ENCODE data around the gene MIGA2.

Gene MIGA2

DNA sequence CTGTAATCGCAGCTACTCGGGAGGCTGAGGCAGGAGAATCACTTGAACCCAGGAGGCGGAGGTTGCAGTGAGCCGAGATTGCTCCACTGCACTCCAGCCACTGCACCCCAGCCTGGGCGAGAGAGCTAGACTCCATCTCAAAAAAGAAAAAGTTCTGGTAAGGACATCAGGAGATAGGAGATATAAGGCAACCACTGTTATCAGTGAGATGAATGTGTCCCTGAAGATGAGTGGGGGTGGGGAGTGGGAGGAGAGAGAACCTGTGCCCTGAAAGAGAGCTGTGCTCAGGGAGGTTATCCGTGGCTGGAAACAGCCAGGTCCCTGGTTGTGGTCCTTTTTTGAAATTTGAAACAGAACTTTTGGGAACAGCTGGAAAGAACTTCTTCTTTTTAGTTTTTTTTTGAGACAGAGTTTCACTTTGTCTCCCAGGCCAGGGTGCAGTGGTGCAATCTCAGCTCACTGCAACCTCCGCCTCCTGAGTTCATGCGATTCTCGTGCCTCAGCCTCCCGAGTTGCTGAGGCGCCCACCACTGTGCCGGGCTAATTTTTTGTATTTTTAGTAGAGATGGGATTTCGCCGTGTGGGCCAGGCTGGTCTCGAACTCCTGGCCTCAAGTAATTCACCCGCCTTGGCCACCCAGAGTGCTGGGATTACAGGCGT, 77.3 kb downstream of the MIGA2 start:
- DNase-seq (ENCODE audit: low read depth in 1 of 2, low spot score in 1 of 2) = no peak

DNA sequence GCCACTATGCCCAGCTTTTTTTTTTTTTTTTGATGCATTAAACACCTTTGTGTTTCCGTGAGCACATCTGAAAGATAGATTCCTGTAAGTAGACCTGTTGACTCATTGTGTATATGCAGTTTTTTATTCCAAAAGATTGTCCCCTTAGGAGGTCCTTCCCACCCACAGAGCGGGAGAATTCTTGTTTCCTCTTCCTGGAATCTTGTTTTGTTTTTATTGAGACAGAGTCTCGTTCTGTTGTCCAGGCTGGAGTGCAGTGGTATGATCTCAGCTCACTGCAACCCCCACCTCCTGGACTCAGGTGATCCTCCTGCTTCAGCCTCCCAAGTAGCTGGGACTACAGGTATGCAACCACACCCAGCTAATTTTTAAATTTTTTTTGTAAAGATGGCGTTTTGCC, 82.4 kb downstream of the MIGA2 start:
- no peak for DNase-seq (ENCODE audit: low read depth in 1 of 2, low spot score in 1 of 2)

DNA sequence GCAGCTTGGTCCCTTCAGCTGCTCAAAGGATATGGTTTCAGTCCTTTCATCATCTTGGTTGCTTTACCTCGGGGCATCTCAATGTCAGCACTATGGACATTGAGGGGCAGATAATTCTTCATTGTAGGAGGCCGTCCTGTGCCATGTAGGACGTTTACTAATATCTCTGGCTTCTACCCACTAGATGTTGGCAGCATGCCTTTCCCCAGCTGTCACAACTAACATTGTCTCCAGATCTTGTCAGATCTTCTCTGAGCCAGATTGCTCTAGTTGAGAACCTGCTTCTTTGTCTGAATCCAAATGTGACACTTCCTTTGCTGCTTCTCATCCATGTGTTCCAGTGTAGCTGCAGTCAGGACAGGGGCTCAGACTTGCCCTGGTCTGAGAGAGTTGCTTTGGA, 85.1 kb downstream of the MIGA2 start:
- DNase-seq (ENCODE audit: low read depth in 1 of 2, low spot score in 1 of 2) = no peak

Measured in stimulated activated CD4-positive, alpha-beta T cell treated with anti-CD3 and anti-CD28 coated beads, Interleukin-15, amount 100 ng/mL, for 1 hour (primary cell).